Liver (tissue), 9 donors: ENCODE results near the gene ROBO4. TPM values are rescaled to one million over a fixed set of nuclear protein-coding genes. Genes with fewer than 3 reads are reported as not detected.

Experiments used
- DNase-seq: peaks from one replicate; pipeline ENCODE4 v3.0.0-alpha.2; 2017; ENCODE audit warnings: low spot score
- H3K27ac ChIP-seq, 2 donors: one replicate each; pipeline ENCODE4 v1.7.0; 2013; ENCODE audit warnings: inconsistent platforms in 2 of 2, low read length in 2 of 2, control low read depth in 1 of 2, low read depth in 1 of 2, mild to moderate bottlenecking in 1 of 2
- H3K27me3 ChIP-seq, 4 donors: one replicate each; pipeline versions ENCODE4 v1.6.1 to v1.7.0; 2013; ENCODE audit warnings: low read length in 3 of 4, inconsistent platforms in 1 of 4, mild to moderate bottlenecking in 1 of 4, moderate library complexity in 1 of 4; ENCODE audit not compliant: control insufficient read depth in 4 of 4, insufficient read depth in 4 of 4
- H3K36me3 ChIP-seq, 4 donors: one replicate each; pipeline versions ENCODE4 v1.6.1 to v1.7.0; 2013; ENCODE audit warnings: low read length in 3 of 4, mild to moderate bottlenecking in 3 of 4, low read depth in 1 of 4, moderate library complexity in 1 of 4; ENCODE audit not compliant: control insufficient read depth in 4 of 4, insufficient read depth in 3 of 4
- H3K4me1 ChIP-seq, 4 donors: one replicate each; pipeline versions ENCODE4 v1.6.1 to v1.7.0; 2013; ENCODE audit warnings: low read length in 3 of 4, mild to moderate bottlenecking in 3 of 4, moderate library complexity in 1 of 4; ENCODE audit not compliant: control insufficient read depth in 4 of 4, insufficient read depth in 4 of 4
- H3K4me3 ChIP-seq, 3 donors: one replicate each; pipeline versions ENCODE4 v1.6.1 to v1.7.0; 2013; ENCODE audit warnings: low read length in 3 of 3, control low read depth in 1 of 3, low read depth in 1 of 3, mild to moderate bottlenecking in 1 of 3
- H3K9ac ChIP-seq, 2 donors: one replicate each; pipeline ENCODE4 v1.7.0; 2013; ENCODE audit warnings: low read length in 2 of 2, mild to moderate bottlenecking in 2 of 2, moderate library complexity in 2 of 2, control low read depth in 1 of 2, low read depth in 1 of 2
- H3K9me3 ChIP-seq, 4 donors: one replicate each; pipeline versions ENCODE4 v1.6.1 to v1.7.0; 2013; ENCODE audit warnings: low read length in 3 of 4; ENCODE audit not compliant: control insufficient read depth in 4 of 4
- CTCF ChIP-seq: fragments of 150-350 bp; IDR thresholded peaks from 2 replicates; pipeline ENCODE4 v1.5.1; 2017; ENCODE audit warnings: improper control_type of control experiment, low read depth, low read length; ENCODE audit not compliant: missing input control
- EGR1 ChIP-seq, 2 donors: IDR thresholded peaks; 2 replicates each; pipeline ENCODE4 v1.6.1; 2016 to 2018; ENCODE audit warnings: antibody characterized with exemption in 2 of 2, low read depth in 2 of 2
- FOXA1 ChIP-seq: IDR thresholded peaks from 2 replicates; pipeline ENCODE4 v1.6.1; 2016; ENCODE audit warnings: antibody characterized with exemption
- FOXA2 ChIP-seq: IDR thresholded peaks from 2 replicates; pipeline ENCODE4 v1.6.1; 2016; ENCODE audit warnings: antibody characterized with exemption
- GABPA ChIP-seq, 2 donors: IDR thresholded peaks in 1 of 2; conservative IDR thresholded peaks in 1 of 2; 2 replicates each; pipeline ENCODE4 v1.6.1; 2016; ENCODE audit warnings: antibody characterized with exemption in 2 of 2, mild to moderate bottlenecking in 1 of 2, moderate library complexity in 1 of 2
- HNF4A ChIP-seq, 2 donors: conservative IDR thresholded peaks; 2 replicates each; pipeline ENCODE4 v1.6.1; 2016; ENCODE audit warnings: antibody characterized with exemption in 2 of 2, mild to moderate bottlenecking in 2 of 2
- HNF4G ChIP-seq: IDR thresholded peaks from 2 replicates; pipeline ENCODE4 v1.6.1; 2016; ENCODE audit warnings: antibody characterized with exemption
- JUND ChIP-seq, 2 donors: IDR thresholded peaks; 2 replicates each; pipeline ENCODE4 v1.6.1; 2016; ENCODE audit warnings: antibody characterized with exemption in 2 of 2
- MAX ChIP-seq: IDR thresholded peaks from 2 replicates; pipeline ENCODE4 v1.6.1; 2016; ENCODE audit warnings: antibody characterized with exemption
- NR2F2 ChIP-seq: IDR thresholded peaks from 2 replicates; pipeline ENCODE4 v1.6.1; 2016; ENCODE audit warnings: antibody characterized with exemption
- RAD21 ChIP-seq, 2 donors: IDR thresholded peaks; 2 replicates each; pipeline ENCODE4 v1.6.1; 2016; ENCODE audit warnings: antibody characterized with exemption in 2 of 2, mild to moderate bottlenecking in 2 of 2
- REST ChIP-seq: IDR thresholded peaks from 2 replicates; pipeline ENCODE4 v1.6.1; 2016; ENCODE audit warnings: antibody characterized with exemption, mild to moderate bottlenecking
- RXRA ChIP-seq, 2 donors: IDR thresholded peaks; 2 replicates each; pipeline ENCODE4 v1.6.1; 2017 to 2018; ENCODE audit warnings: antibody characterized with exemption in 2 of 2, mild to moderate bottlenecking in 1 of 2
- SP1 ChIP-seq: IDR thresholded peaks from 2 replicates; pipeline ENCODE4 v1.6.1; 2018; ENCODE audit warnings: antibody characterized with exemption, mild to moderate bottlenecking
- TAF1 ChIP-seq: conservative IDR thresholded peaks from 2 replicates; pipeline ENCODE4 v1.6.1; 2016; ENCODE audit warnings: antibody characterized with exemption, mild to moderate bottlenecking
- YY1 ChIP-seq: IDR thresholded peaks from 2 replicates; pipeline ENCODE4 v1.6.1; 2016; ENCODE audit warnings: antibody characterized with exemption, mild to moderate bottlenecking
- ZBTB33 ChIP-seq: IDR thresholded peaks from 2 replicates; pipeline ENCODE4 v1.6.1; 2016; ENCODE audit warnings: antibody characterized with exemption
- WGBS: extraction: QIAGEN DNeasy Blood & Tissue Kit; methylation state at CpG from one replicate; pipeline ENCODE4 v1.1.7; 2013; 5-methylcytosine and 5-hydroxymethylcytosine counted together
- polyA plus RNA-seq, 2 donors: library from polyadenylated mRNA; stranded (reverse) in 1 of 2; unstranded in 1 of 2; fragments of 200-250 nt in 1 of 2; fragments of >200 nt in 1 of 2; fragmentation: Nextera tagmentation in 1 of 2; extraction: Ambion mirVana in 1 of 2; gene quantifications; one replicate each; pipeline versions ENCODE4 v1.2.1 to v1.2.3, GENCODE V29; 2013 to 2015
- total RNA-seq, 2 donors: library from RNA; depleted of rRNA; stranded (reverse); fragments of >200 nt; gene quantifications; one replicate each; pipeline ENCODE4 v1.2.3, GENCODE V29; 2014
- donor health status: healthy.
- donor health status: healthy.
- donor health status: healthy.
- donor health status: healthy.
- donor health status: healthy.

Gene ROBO4
- total and polyA plus RNA-seq, 4 donors: 2.5 to 17.2 (median 7.6) TPM

GRCh38 chr11:124899383-124900145 is 1.9 kb upstream of the ROBO4 start:
- H3K27ac ChIP-seq: peak overlapping the region in 1 of 2 donors; percentile 64
- no peak for DNase-seq
- 57% methylated on average over 6 of the region's 6 CpGs for WGBS
- H3K9me3 ChIP-seq: no peaks in the 10 kb centered on the region
- H3K9ac ChIP-seq: no peak overlapping the region
- H3K27me3 ChIP-seq: peaks cover 0 to 2% (median 0%) of the 10 kb centered on the region in 4 donors
- TF ChIP-seq JUND (IDR thresholded peaks at IDR 0.05): no peak
- TF ChIP-seq ZBTB33: no peak
- no peak for TF ChIP-seq RAD21 (IDR thresholded peaks at IDR 0.05)
- no peak for TF ChIP-seq MAX
- no peak for TF ChIP-seq TAF1
- no peak for TF ChIP-seq FOXA2
- no peak overlapping the region for H3K4me3 ChIP-seq
- no peaks in the 10 kb centered on the region for H3K36me3 ChIP-seq
- H3K4me1 ChIP-seq: peaks cover 0 to 3% (median 0%) of the 10 kb centered on the region in 4 donors

GRCh38 chr11:124898711-124899110 is 1.0 kb upstream of the ROBO4 start:
- no peaks in the 10 kb centered on the region for H3K9me3 ChIP-seq
- WGBS: 54% methylated on average over 5 of the region's 5 CpGs
- DNase-seq: no peak
- H3K9ac ChIP-seq: no peak overlapping the region
- no peaks in the 10 kb centered on the region for H3K36me3 ChIP-seq
- TF ChIP-seq RAD21 (IDR thresholded peaks at IDR 0.05): no peak
- peak; percentile 94 for TF ChIP-seq NR2F2
- TF ChIP-seq YY1: no peak
- TF ChIP-seq SP1: peak; percentile 48
- peaks cover 0 to 9% (median 0%) of the 10 kb centered on the region in 4 donors for H3K4me1 ChIP-seq
- peaks cover 0 to 2% (median 0%) of the 10 kb centered on the region in 4 donors for H3K27me3 ChIP-seq
- H3K4me3 ChIP-seq: no peak overlapping the region
- peak overlapping the region in 1 of 2 donors; percentile 64 for H3K27ac ChIP-seq

- H3K4me3 ChIP-seq: no peak overlapping the region
- TF ChIP-seq FOXA2 (no peak), RAD21 (IDR thresholded peaks at IDR 0.05) (no peak), HNF4A (conservative IDR thresholded peaks at IDR 0.05) (no peak), YY1 (no peak), RXRA (IDR thresholded peaks at IDR 0.05) (no peak), TAF1 (no peak), HNF4G (no peak), GABPA (IDR thresholded peaks at IDR 0.05 in 1 of 2, conservative IDR thresholded peaks at IDR 0.05 in 1 of 2) (no peak), NR2F2 (no peak), EGR1 (IDR thresholded peaks at IDR 0.05; ENCODE audit: low read depth in 2 of 2) (no peak), ZBTB33 (no peak), REST (no peak), FOXA1 (no peak), MAX (no peak), JUND (IDR thresholded peaks at IDR 0.05) (no peak), CTCF (no peak)
These were observed 607 bp upstream of the ROBO4 start for GRCh38 chr11:124898263-124898680.

More at GRCh38 chr11:124898263-124898680, 607 bp upstream of the ROBO4 start:
- peak overlapping the region in 1 of 2 donors; percentile 64 for H3K27ac ChIP-seq
- H3K9ac ChIP-seq: no peak overlapping the region
- H3K9me3 ChIP-seq: no peaks in the 10 kb centered on the region
- peaks cover 0 to 2% (median 0%) of the 10 kb centered on the region in 4 donors for H3K27me3 ChIP-seq
- peaks cover 0 to 9% (median 0%) of the 10 kb centered on the region in 4 donors for H3K4me1 ChIP-seq
- 81% methylated on average over 3 of the region's 3 CpGs for WGBS
- DNase-seq: no peak
- H3K36me3 ChIP-seq: no peaks in the 10 kb centered on the region
